ENCODE data around the gene SLC4A4. TPM values are rescaled to one million over a fixed set of nuclear protein-coding genes. Genes with fewer than 3 reads are reported as not detected.

SLC4A4 gene
- total and polyA plus RNA-seq, 4 experiments from 2014 or later = 0.12 to 1.4 (median 1.0) TPM

GRCh38 chr4:71440612-71441011 is 101.8 kb downstream of the SLC4A4 start:
- Histone ChIP-seq H3K36me3 (ENCODE audit: insufficient read depth, low read length) (no peaks in the 10 kb centered on the region), H3K4me1 (ENCODE audit: insufficient read depth, low read length) (no peaks in the 10 kb centered on the region), H3K9me3 (ENCODE audit: control insufficient read depth in 1 of 2, low read length in 2 of 2) (no peaks in the 10 kb centered on the region), H3K4me3 (ENCODE audit: low read length in 2 of 2) (no peak overlapping the region), H3K27ac (ENCODE audit: low read depth, low read length) (no peak overlapping the region), H3K27me3 (ENCODE audit: insufficient read depth, low read length) (no peaks in the 10 kb centered on the region)
- Mint-ChIP-seq H3K27me3 (no peaks in the 10 kb centered on the region), H3K27ac (no peak overlapping the region), H3K4me1 (no peaks in the 10 kb centered on the region), H3K36me3 (no peaks in the 10 kb centered on the region), H3K4me3 (no peak overlapping the region), H3K9me3 (peaks cover 0 to 4% (median 0%) of the 10 kb centered on the region in 8 donors)
- DNase-seq = no peak
- ChIA-PET CTCF (ENCODE audit: partially characterized antibody) (no interaction called here), POLR2A (ENCODE audit: partially characterized antibody) (no interaction called here)
- intact Hi-C loops (cut with micrococcal nuclease) = no loop called here

DNA sequence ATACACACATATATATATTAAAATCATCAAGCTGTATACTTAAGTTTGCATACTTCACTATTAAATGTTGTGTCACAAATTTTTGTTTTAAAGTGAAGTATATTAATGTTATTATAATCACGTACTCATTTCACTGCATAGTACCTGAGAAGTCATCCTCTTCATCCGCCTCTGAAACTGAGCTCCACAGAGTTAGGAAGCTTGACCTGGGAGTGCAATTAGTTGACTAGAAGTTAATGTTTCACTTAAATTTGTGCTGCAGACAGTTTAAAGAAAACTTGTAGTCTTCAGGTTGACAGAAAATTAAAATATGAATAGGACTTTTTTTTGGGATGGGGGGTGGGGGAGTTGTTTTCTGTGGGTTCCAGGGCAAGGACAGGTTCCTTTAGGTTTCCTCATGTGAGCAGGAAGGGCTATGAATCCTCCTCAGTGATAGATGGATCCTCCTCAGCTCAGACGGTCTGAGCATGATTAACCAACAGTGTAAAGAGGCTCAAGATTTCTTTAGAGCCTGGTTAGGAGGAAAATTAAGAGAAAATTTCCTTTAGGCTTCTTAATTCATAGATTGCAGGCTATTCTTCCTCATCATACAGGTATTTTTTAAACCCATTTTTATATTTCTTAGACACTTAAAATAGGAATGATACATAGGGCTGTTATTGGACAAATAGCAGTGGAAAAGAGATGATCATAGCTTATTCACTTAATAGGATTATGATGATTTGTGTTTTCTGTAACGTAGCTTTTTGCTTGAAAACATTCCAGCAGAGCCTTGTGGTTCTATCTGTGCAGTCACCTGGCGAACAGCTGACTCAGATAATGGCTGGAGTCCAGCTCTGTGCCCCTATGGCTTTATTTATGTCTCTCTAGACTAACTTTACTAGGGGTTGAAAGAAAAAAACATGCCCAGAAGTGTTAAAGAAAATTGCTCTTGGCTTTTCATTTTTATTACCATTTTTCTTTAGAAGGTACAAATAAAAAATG is 102.7 kb downstream of the SLC4A4 start:
- Mint-ChIP-seq H3K27me3 (peaks cover 0 to 1% of the 10 kb centered on the region in 2 donors), H3K4me1 (no peaks in the 10 kb centered on the region), H3K4me3 (no peak overlapping the region), H3K36me3 (no peaks in the 10 kb centered on the region), H3K27ac (no peak overlapping the region), H3K9me3 (peaks cover 0 to 3% (median 0%) of the 10 kb centered on the region in 8 donors)
- Histone ChIP-seq H3K27me3 (ENCODE audit: insufficient read depth, low read length) (no peaks in the 10 kb centered on the region), H3K36me3 (ENCODE audit: insufficient read depth, low read length) (no peaks in the 10 kb centered on the region), H3K4me3 (ENCODE audit: low read length in 2 of 2) (no peak overlapping the region), H3K27ac (ENCODE audit: low read depth, low read length) (no peak overlapping the region), H3K9me3 (ENCODE audit: control insufficient read depth in 1 of 2, low read length in 2 of 2) (no peaks in the 10 kb centered on the region), H3K4me1 (ENCODE audit: insufficient read depth, low read length) (no peaks in the 10 kb centered on the region)
- POLR2A ChIA-PET (ENCODE audit: partially characterized antibody) = no interaction called here
- intact Hi-C loops (cut with micrococcal nuclease) = no loop called here
- CTCF ChIA-PET (ENCODE audit: partially characterized antibody) = no interaction called here
- DNase-seq = no peak

GRCh38 chr4:71442336-71442735 is 103.5 kb downstream of the SLC4A4 start:
- peaks cover 0 to 1% of the 10 kb centered on the region in 2 donors for H3K27me3 Mint-ChIP-seq
- Histone ChIP-seq H3K36me3 (ENCODE audit: insufficient read depth, low read length) (no peaks in the 10 kb centered on the region), H3K27ac (ENCODE audit: low read depth, low read length) (no peak overlapping the region), H3K4me3 (ENCODE audit: low read length in 2 of 2) (no peak overlapping the region), H3K4me1 (ENCODE audit: insufficient read depth, low read length) (no peaks in the 10 kb centered on the region), H3K27me3 (ENCODE audit: insufficient read depth, low read length) (no peaks in the 10 kb centered on the region), H3K9me3 (ENCODE audit: control insufficient read depth in 1 of 2, low read length in 2 of 2) (no peaks in the 10 kb centered on the region)
- no peak overlapping the region for H3K4me3 Mint-ChIP-seq
- ChIA-PET POLR2A (ENCODE audit: partially characterized antibody) (no interaction called here), CTCF (ENCODE audit: partially characterized antibody) (no interaction called here)
- no peak for DNase-seq
- no peaks in the 10 kb centered on the region for H3K4me1 Mint-ChIP-seq
- H3K27ac Mint-ChIP-seq = no peak overlapping the region
- H3K36me3 Mint-ChIP-seq = no peaks in the 10 kb centered on the region
- intact Hi-C loops (cut with micrococcal nuclease) = no loop called here
- peaks cover 0 to 3% (median 0%) of the 10 kb centered on the region in 8 donors for H3K9me3 Mint-ChIP-seq

DNA sequence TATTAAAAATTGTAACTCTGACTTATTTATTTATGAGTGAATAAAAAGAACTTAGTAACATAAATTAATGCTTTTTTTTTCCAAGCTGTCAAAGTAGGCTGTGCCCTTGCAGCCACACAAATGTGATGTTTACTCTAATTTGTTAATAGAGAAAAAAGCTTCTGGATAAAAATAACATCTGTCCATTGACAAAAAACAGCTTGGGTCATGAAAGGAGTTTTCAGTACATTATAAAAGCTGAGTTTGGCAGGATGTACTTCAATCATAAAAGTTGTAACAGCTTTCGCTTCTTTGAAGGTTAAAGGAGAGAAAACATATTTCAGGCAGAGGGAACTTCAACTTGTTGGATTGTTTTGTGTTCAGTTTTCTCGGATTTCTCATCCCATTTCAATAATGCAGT is 105.6 kb downstream of the SLC4A4 start:
- H3K36me3 ChIP-seq (ENCODE audit: insufficient read depth, low read length) = no peaks in the 10 kb centered on the region
- no peaks in the 10 kb centered on the region for H3K4me1 Mint-ChIP-seq
- H3K4me3 Mint-ChIP-seq = no peak overlapping the region
- H3K36me3 Mint-ChIP-seq = no peaks in the 10 kb centered on the region
- no peak for DNase-seq
- no peaks in the 10 kb centered on the region for H3K27me3 ChIP-seq (ENCODE audit: insufficient read depth, low read length)
- CTCF ChIA-PET (ENCODE audit: partially characterized antibody) = no interaction called here
- H3K27ac Mint-ChIP-seq = no peak overlapping the region
- H3K27me3 Mint-ChIP-seq = peaks cover 0 to 1% of the 10 kb centered on the region in 2 donors
- peaks cover 0 to 2% (median 0%) of the 10 kb centered on the region in 8 donors for H3K9me3 Mint-ChIP-seq
- no peaks in the 10 kb centered on the region for H3K9me3 ChIP-seq (ENCODE audit: control insufficient read depth in 1 of 2, low read length in 2 of 2)
- POLR2A ChIA-PET (ENCODE audit: partially characterized antibody) = no interaction called here
- intact Hi-C loops (cut with micrococcal nuclease) = no loop called here
- no peak overlapping the region for H3K4me3 ChIP-seq (ENCODE audit: low read length in 2 of 2)
- no peaks in the 10 kb centered on the region for H3K4me1 ChIP-seq (ENCODE audit: insufficient read depth, low read length)
- no peak overlapping the region for H3K27ac ChIP-seq (ENCODE audit: low read depth, low read length)

- ChIA-PET POLR2A (ENCODE audit: partially characterized antibody) (no interaction called here), CTCF (ENCODE audit: partially characterized antibody) (no interaction called here)
- H3K36me3 ChIP-seq (ENCODE audit: insufficient read depth, low read length) = no peaks in the 10 kb centered on the region
- H3K9me3 Mint-ChIP-seq = peaks cover 0 to 2% (median 0%) of the 10 kb centered on the region in 8 donors
- DNase-seq = no peak
- no peak overlapping the region for H3K27ac ChIP-seq (ENCODE audit: low read depth, low read length)
- no peaks in the 10 kb centered on the region for H3K9me3 ChIP-seq (ENCODE audit: control insufficient read depth in 1 of 2, low read length in 2 of 2)
- H3K27ac Mint-ChIP-seq = no peak overlapping the region
- no peaks in the 10 kb centered on the region for H3K4me1 ChIP-seq (ENCODE audit: insufficient read depth, low read length)
- no peaks in the 10 kb centered on the region for H3K27me3 ChIP-seq (ENCODE audit: insufficient read depth, low read length)
- no peak overlapping the region for H3K4me3 Mint-ChIP-seq
- no peaks in the 10 kb centered on the region for H3K4me1 Mint-ChIP-seq
- peaks cover 0 to 1% of the 10 kb centered on the region in 2 donors for H3K27me3 Mint-ChIP-seq
- intact Hi-C loops (cut with micrococcal nuclease) = no loop called here
- H3K36me3 Mint-ChIP-seq = no peaks in the 10 kb centered on the region
- no peak overlapping the region for H3K4me3 ChIP-seq (ENCODE audit: low read length in 2 of 2)
Measured at GRCh38 chr4:71445811-71446210, 107.0 kb downstream of the SLC4A4 start.

- intact Hi-C loops (cut with micrococcal nuclease) = no loop called here
- Histone ChIP-seq H3K4me1 (ENCODE audit: insufficient read depth, low read length) (no peaks in the 10 kb centered on the region), H3K27ac (ENCODE audit: low read depth, low read length) (no peak overlapping the region), H3K36me3 (ENCODE audit: insufficient read depth, low read length) (no peaks in the 10 kb centered on the region), H3K4me3 (ENCODE audit: low read length in 2 of 2) (no peak overlapping the region), H3K9me3 (ENCODE audit: control insufficient read depth in 1 of 2, low read length in 2 of 2) (no peaks in the 10 kb centered on the region), H3K27me3 (ENCODE audit: insufficient read depth, low read length) (no peaks in the 10 kb centered on the region)
- POLR2A ChIA-PET (ENCODE audit: partially characterized antibody) = no interaction called here
- H3K36me3 Mint-ChIP-seq = no peaks in the 10 kb centered on the region
- CTCF ChIA-PET (ENCODE audit: partially characterized antibody) = no interaction called here
- H3K9me3 Mint-ChIP-seq = peaks cover 0 to 2% (median 0%) of the 10 kb centered on the region in 8 donors
- DNase-seq = no peak
- no peak overlapping the region for H3K4me3 Mint-ChIP-seq
- no peaks in the 10 kb centered on the region for H3K4me1 Mint-ChIP-seq
- peaks cover 0 to 4% of the 10 kb centered on the region in 2 donors for H3K27me3 Mint-ChIP-seq
- H3K27ac Mint-ChIP-seq = no peak overlapping the region
Measured at GRCh38 chr4:71446479-71447081, 107.8 kb downstream of the SLC4A4 start.

DNA sequence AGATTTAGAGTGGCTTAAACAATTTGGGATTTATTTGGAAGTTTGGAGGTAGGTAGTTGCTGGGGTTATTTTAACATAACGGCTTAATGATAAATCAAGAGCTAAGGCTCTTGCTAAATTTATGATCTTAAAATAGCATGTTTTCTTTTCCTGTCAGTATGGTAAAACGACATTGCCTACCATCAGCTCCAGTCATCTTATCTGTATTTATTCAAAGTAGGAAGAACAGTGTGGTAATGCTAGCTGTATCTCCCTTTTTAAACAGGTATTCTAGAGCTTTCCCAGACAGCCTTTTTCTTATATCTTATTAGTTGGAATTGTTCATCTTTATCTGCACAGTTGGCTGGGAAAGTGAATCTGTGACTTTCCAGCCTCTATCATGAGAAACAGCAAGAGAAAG is 110.2 kb downstream of the SLC4A4 start:
- H3K4me1 ChIP-seq (ENCODE audit: insufficient read depth, low read length) = no peaks in the 10 kb centered on the region
- no peaks in the 10 kb centered on the region for H3K9me3 ChIP-seq (ENCODE audit: control insufficient read depth in 1 of 2, low read length in 2 of 2)
- intact Hi-C loops (cut with micrococcal nuclease) = no loop called here
- ChIA-PET POLR2A (ENCODE audit: partially characterized antibody) (no interaction called here), CTCF (ENCODE audit: partially characterized antibody) (no interaction called here)
- peaks cover 0 to 2% (median 0%) of the 10 kb centered on the region in 8 donors for H3K9me3 Mint-ChIP-seq
- no peak for DNase-seq
- no peaks in the 10 kb centered on the region for H3K4me1 Mint-ChIP-seq
- no peak overlapping the region for H3K27ac Mint-ChIP-seq
- no peaks in the 10 kb centered on the region for H3K27me3 ChIP-seq (ENCODE audit: insufficient read depth, low read length)
- no peak overlapping the region for H3K4me3 ChIP-seq (ENCODE audit: low read length in 2 of 2)
- H3K27ac ChIP-seq (ENCODE audit: low read depth, low read length) = no peak overlapping the region
- peaks cover 0 to 4% of the 10 kb centered on the region in 2 donors for H3K27me3 Mint-ChIP-seq
- no peak overlapping the region for H3K4me3 Mint-ChIP-seq
- no peaks in the 10 kb centered on the region for H3K36me3 ChIP-seq (ENCODE audit: insufficient read depth, low read length)
- H3K36me3 Mint-ChIP-seq = no peaks in the 10 kb centered on the region

Data from CD4-positive, alpha-beta memory T cell (primary cell).